HCT116 (cell line): ENCODE data around the gene UPK3BL2.
"Not testable (repeated sequence)": the region's sequence is repeated elsewhere in the genome, so short reads cannot be mapped to it uniquely, and the experiment has no call there.

ENCODE experiments used
- CEBPB ChIP-seq: IDR thresholded peaks from 2 replicates; pipeline ENCODE4 v1.6.1; 2012; ENCODE audit warnings: low read depth
- CTCF ChIP-seq, 3 experiments: fragments of 200-600 bp in 1 of 3; sonication (generic) in 1 of 3; IDR thresholded peaks in 2 of 3; conservative IDR thresholded peaks in 1 of 3; 2 replicates each; pipeline ENCODE4 v1.5.1; 2012 to 2017; ENCODE audit warnings: low read depth in 2 of 3, low read length in 2 of 3, antibody characterized with exemption in 1 of 3, borderline replicate concordance in 1 of 3, control low read depth in 1 of 3, mild to moderate bottlenecking in 1 of 3, mixed read lengths in 1 of 3, mixed run types in 1 of 3, moderate library complexity in 1 of 3; ENCODE audit not compliant: insufficient read depth in 1 of 3
- ELF1 ChIP-seq: IDR thresholded peaks from 2 replicates; pipeline ENCODE4 v1.6.1; 2012; ENCODE audit warnings: low read depth, borderline replicate concordance
- EZH2 ChIP-seq: fragments of 200-600 bp; sonication (generic); IDR thresholded peaks from 2 replicates; pipeline ENCODE4 v1.6.1; 2017; ENCODE audit warnings: antibody characterized with exemption, mixed run types
- MAX ChIP-seq: IDR thresholded peaks from 2 replicates; pipeline ENCODE4 v1.6.1; 2012
- POLR2AphosphoS5 ChIP-seq: IDR thresholded peaks from 2 replicates; pipeline ENCODE4 v1.6.1; 2011; ENCODE audit warnings: mild to moderate bottlenecking, low read depth, low read length, moderate library complexity
- RAD21 ChIP-seq: IDR thresholded peaks from 2 replicates; pipeline ENCODE4 v1.6.1; 2012; ENCODE audit warnings: low read depth, mild to moderate bottlenecking
- YY1 ChIP-seq: IDR thresholded peaks from 2 replicates; pipeline ENCODE4 v1.6.1; 2011; ENCODE audit warnings: low read length, low read depth, moderate library complexity, mild to moderate bottlenecking; ENCODE audit not compliant: insufficient replicate concordance; ENCODE audit errors: extremely low read depth
- ZFX ChIP-seq: fragments of 450-650 bp; IDR thresholded peaks from 2 replicates; pipeline ENCODE4 v1.6.1; 2017

GRCh38 chr7:102583495-102583894, 40.0 kb upstream of the UPK3BL2 start:
- TF ChIP-seq YY1; RAD21; CTCF (IDR thresholded peaks at IDR 0.05 in 2 of 3, conservative IDR thresholded peaks at IDR 0.05 in 1 of 3; ENCODE audit: borderline replicate concordance in 1 of 3, insufficient read depth in 1 of 3, low read depth in 2 of 3, low read length in 2 of 3); ELF1; POLR2AphosphoS5; MAX; ZFX; EZH2; CEBPB: not testable (repeated sequence)
